KOPT-K1 (cell line): ENCODE results near the gene PSTPIP1.

Experiments
- H3K27ac ChIP-seq: fragments of 200-600 bp; sonication (generic); 2 replicates; pipeline ENCODE4 v1.5.1; 2016; ENCODE audit warnings: antibody characterized with exemption, mild to moderate bottlenecking, low read depth, low read length; ENCODE audit not compliant: poor library complexity, severe bottlenecking
- H3K36me3 ChIP-seq: fragments of 200-600 bp; sonication (generic); 2 replicates; pipeline ENCODE4 v1.5.1; 2017; ENCODE audit warnings: antibody characterized with exemption, mild to moderate bottlenecking, low read length, moderate library complexity; ENCODE audit not compliant: insufficient read depth
- H3K9me3 ChIP-seq: fragments of 200-600 bp; sonication (generic); 2 replicates; pipeline ENCODE4 v1.5.1; 2017; ENCODE audit warnings: antibody characterized with exemption, low read length, mild to moderate bottlenecking; ENCODE audit not compliant: insufficient read depth, poor library complexity, severe bottlenecking

The PSTPIP1 gene

GRCh38 chr15:77085297-77085696 is 90.4 kb downstream of the PSTPIP1 start:
- H3K9me3 ChIP-seq, result no peaks in the 10 kb centered on the region
- H3K36me3 ChIP-seq, result no peaks in the 10 kb centered on the region
- H3K27ac ChIP-seq, result no peak overlapping the region
